Uterus (tissue), 4 donors: ENCODE measurements around the gene HOXC6. TPM values are rescaled to one million over a fixed set of nuclear protein-coding genes. Genes with fewer than 3 reads are reported as not detected.

ENCODE experiments used
- DNase-seq, 2 donors: peaks; one replicate each; pipeline ENCODE4 v3.0.0-alpha.2; 2019 to 2020
- H3K27ac ChIP-seq, 2 donors: fragments of 200-600 bp; sonication (generic); 1 replicate in 1 of 2; 2 replicates in 1 of 2; pipeline ENCODE4 v1.5.1; 2016 to 2018
- H3K27me3 ChIP-seq, 2 donors: fragments of 200-600 bp; sonication (generic); one replicate each; pipeline ENCODE4 v1.5.1; 2018 to 2019; ENCODE audit warnings: control low read depth in 1 of 2
- H3K36me3 ChIP-seq, 2 donors: fragments of 200-600 bp; sonication (generic); one replicate each; pipeline ENCODE4 v1.5.1; 2019; ENCODE audit warnings: control low read depth in 1 of 2
- H3K4me1 ChIP-seq, 2 donors: fragments of 200-600 bp; sonication (generic); one replicate each; pipeline ENCODE4 v1.5.1; 2018 to 2019; ENCODE audit warnings: control low read depth in 1 of 2
- H3K4me3 ChIP-seq, 2 donors: fragments of 200-600 bp; sonication (generic); 1 replicate in 1 of 2; 2 replicates in 1 of 2; pipeline ENCODE4 v1.5.1; 2018 to 2019; ENCODE audit warnings: mild to moderate bottlenecking in 1 of 2
- H3K9me3 ChIP-seq, 2 donors: fragments of 200-600 bp; sonication (generic); one replicate each; pipeline ENCODE4 v1.5.1; 2019; ENCODE audit warnings: control low read depth in 1 of 2
- POLR2A ChIP-seq, 2 donors: fragments of 450-650 bp; IDR thresholded peaks; one replicate each; pipeline ENCODE4 v1.6.1; 2016; ENCODE audit warnings: antibody characterized with exemption in 2 of 2, mild to moderate bottlenecking in 1 of 2, moderate library complexity in 1 of 2
- intact Hi-C: fragments of 100-400 bp; cut with DNase I; formaldehyde crosslinking; loops from one replicate; pipeline ENCODE4 v1.15.1; 2023; ENCODE audit warnings: low total_unique reads
- total RNA-seq, 4 donors: library from RNA; depleted of rRNA in 3 of 4; stranded (reverse); fragments of >200 nt in 3 of 4; gene quantifications; one replicate each; pipeline versions ENCODE4 v1.1.0 to v1.2.4, GENCODE V29; 2014 to 2023
- TF ChIP-seq, protein P1 (sequence below), 4 experiments: fragments of 200-600 bp in 2 of 4; fragments of 450-650 bp in 2 of 4; sonication (generic) in 2 of 4; IDR thresholded peaks; one replicate each; pipeline ENCODE4 v1.5.1; 2016 to 2019; ENCODE audit warnings: antibody characterized with exemption in 4 of 4, mild to moderate bottlenecking in 2 of 4, moderate library complexity in 1 of 4
- donor health status: DM: yes; HTN: yes; CAD: no.

HOXC6 gene
- total RNA-seq, 4 donors from 2014 or later = 1.2 to 20.4 (median 2.1) TPM; not detected in 1

DNA sequence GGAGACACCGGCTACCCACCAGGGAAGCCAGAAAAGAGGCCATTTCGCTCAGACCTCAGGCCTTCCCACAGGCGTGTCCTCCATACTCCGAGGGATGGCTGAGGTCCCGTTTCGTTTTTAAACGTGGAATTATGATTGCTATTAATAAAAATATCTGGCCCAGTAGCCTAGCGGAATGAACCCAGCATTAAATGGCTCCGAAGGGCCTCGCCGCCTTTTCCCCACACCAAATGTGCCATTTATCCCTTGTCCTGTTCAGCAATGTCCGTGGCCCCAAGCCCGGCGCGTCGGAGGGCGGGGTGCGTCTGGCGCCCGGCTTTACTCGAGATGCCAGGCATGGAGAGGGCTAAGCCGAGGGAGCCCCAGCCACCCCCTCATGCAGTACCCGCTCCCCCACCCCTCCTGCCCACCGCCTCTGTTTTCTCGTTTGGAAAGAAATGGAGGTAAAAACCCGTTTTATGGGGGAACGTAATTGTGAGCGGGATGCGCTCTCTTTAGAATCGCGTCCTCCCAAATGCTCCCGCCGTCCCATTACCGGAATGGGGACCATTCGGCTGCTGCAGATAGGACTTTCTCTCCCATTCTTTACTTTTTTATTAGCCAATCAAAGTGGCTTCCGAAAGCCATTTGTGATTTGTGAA is 13.7 kb upstream of the HOXC6 start:
- no peak for TF ChIP-seq POLR2A (IDR thresholded peaks at IDR 0.05)
- TF ChIP-seq, protein P1, sequence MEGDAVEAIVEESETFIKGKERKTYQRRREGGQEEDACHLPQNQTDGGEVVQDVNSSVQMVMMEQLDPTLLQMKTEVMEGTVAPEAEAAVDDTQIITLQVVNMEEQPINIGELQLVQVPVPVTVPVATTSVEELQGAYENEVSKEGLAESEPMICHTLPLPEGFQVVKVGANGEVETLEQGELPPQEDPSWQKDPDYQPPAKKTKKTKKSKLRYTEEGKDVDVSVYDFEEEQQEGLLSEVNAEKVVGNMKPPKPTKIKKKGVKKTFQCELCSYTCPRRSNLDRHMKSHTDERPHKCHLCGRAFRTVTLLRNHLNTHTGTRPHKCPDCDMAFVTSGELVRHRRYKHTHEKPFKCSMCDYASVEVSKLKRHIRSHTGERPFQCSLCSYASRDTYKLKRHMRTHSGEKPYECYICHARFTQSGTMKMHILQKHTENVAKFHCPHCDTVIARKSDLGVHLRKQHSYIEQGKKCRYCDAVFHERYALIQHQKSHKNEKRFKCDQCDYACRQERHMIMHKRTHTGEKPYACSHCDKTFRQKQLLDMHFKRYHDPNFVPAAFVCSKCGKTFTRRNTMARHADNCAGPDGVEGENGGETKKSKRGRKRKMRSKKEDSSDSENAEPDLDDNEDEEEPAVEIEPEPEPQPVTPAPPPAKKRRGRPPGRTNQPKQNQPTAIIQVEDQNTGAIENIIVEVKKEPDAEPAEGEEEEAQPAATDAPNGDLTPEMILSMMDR (IDR thresholded peaks at IDR 0.05) = no peak
- Histone ChIP-seq H3K27ac (peak overlapping the region in 1 of 2 donors; percentile 5), H3K4me3 (no peak overlapping the region), H3K27me3 (peaks cover 0 to 26% of the 10 kb centered on the region in 2 donors), H3K4me1 (no peaks in the 10 kb centered on the region), H3K9me3 (no peaks in the 10 kb centered on the region), H3K36me3 (no peaks in the 10 kb centered on the region)
- intact Hi-C loops = no loop called here
- DNase-seq = no peak

DNA sequence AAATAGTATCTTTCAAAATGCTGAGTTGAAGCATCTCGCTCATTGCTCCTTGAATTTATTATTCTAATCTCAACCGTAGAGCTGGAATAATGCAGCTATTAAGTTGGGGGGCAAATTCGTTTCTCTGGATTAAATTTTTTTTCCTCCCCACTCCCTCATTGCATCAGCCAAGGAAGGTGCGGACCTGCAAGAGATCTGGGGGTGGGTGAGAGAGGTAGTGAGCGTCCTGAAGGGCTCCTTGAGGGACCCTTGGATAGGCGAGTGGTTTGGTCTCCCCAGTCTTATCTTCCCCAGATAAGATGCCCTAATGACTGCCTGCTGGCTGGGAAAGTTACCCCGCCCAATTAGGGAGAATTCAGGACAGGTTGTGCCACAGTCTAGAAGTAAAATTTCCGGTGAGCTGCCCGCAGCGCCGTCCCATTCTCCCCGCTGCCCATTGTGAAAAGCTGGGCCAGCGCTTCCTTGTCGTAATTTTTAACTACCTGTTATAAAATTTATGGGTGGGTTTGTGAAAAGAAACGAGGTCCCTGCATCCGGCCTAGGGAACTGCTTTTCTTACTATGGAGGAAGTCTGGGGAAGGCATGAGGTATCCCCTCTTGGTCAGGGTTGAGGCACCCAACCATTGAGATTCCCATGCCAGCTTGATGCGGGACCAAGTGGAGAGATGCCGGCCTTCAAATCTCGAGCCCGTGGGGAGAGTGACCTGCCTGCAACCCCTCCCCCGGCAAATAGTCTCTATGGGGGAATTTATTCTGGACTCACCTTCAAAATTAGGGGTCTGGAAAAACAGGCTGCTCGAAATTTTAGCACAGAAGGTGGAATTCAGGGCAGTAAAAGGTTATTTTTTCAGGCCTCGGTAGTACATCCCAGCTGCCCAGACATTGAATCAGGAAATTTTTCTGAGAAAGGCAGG is 13.0 kb upstream of the HOXC6 start:
- H3K9me3 ChIP-seq = no peaks in the 10 kb centered on the region
- no peaks in the 10 kb centered on the region for H3K4me1 ChIP-seq
- H3K27ac ChIP-seq = no peak overlapping the region
- intact Hi-C loops = no loop called here
- H3K36me3 ChIP-seq = no peaks in the 10 kb centered on the region
- H3K4me3 ChIP-seq = no peak overlapping the region
- TF ChIP-seq, protein P1 (IDR thresholded peaks at IDR 0.05) = no peak
- no peak for TF ChIP-seq POLR2A (IDR thresholded peaks at IDR 0.05)
- peaks cover 0 to 21% of the 10 kb centered on the region in 2 donors for H3K27me3 ChIP-seq
- DNase-seq = no peak

DNA sequence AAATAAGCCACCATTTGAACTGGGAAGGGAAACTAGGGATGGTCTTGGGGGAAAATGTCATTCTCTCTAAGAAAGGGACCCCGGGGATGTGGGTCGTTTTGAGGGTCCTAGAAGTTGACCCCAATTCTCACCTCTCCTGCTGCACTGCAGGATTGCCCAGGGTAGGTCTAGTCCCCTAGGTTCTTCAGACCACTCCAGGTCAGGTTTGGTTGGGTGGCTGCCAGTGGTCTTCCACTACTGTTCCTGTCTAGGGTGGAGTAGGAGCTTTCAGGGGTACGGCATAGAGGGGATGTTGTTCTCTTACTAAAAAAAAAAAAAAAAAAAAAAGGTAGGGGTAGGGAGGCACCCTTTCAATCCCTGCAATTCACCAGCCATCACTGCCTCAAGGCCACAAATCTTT is 12.2 kb upstream of the HOXC6 start:
- Histone ChIP-seq H3K27me3 (peaks cover 0 to 21% of the 10 kb centered on the region in 2 donors), H3K4me3 (peak overlapping the region; percentile 32 to 49), H3K4me1 (no peaks in the 10 kb centered on the region), H3K9me3 (no peaks in the 10 kb centered on the region), H3K27ac (peak overlapping the region in 1 of 2 donors; percentile 84), H3K36me3 (no peaks in the 10 kb centered on the region)
- DNase-seq = no peak
- no peak for TF ChIP-seq POLR2A (IDR thresholded peaks at IDR 0.05)
- TF ChIP-seq, protein P1 (IDR thresholded peaks at IDR 0.05) = no peak
- intact Hi-C loops = no loop called here

DNA sequence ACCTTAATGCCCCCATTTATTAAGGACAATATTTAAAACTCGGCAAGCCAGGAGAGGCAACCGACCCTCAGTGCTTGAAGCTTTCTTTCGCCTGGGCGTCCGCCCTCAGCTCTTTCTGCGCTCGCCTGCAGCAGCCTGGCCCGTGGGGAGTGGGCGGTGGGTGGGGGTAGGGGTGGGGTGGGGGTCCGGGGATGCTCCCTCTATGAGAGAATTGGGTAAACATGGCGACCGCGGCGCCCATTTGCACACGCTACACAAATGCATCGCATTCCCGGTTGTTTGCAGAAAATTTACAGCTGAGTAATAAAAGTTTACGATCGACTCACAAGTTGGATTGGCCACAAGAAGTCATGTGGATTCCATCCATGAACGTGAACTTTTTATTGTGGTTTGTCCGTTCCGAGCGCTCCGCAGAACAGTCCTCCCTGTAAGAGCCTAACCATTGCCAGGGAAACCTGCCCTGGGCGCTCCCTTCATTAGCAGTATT is 11.7 kb upstream of the HOXC6 start:
- Histone ChIP-seq H3K4me1 (no peaks in the 10 kb centered on the region), H3K27me3 (peaks cover 0 to 19% of the 10 kb centered on the region in 2 donors), H3K27ac (peak overlapping the region; percentile 84), H3K9me3 (no peaks in the 10 kb centered on the region), H3K4me3 (peak overlapping the region; percentile 32 to 49), H3K36me3 (no peaks in the 10 kb centered on the region)
- peak in 1 of 2 donors; percentile 22 for TF ChIP-seq POLR2A (IDR thresholded peaks at IDR 0.05)
- TF ChIP-seq, protein P1 (IDR thresholded peaks at IDR 0.05) = no peak
- intact Hi-C loops = no loop called here
- peak; percentile 49 to 63 for DNase-seq
